ENCODE measurements around the gene MED28. TPM values are rescaled to one million over a fixed set of nuclear protein-coding genes. Genes with fewer than 3 reads are reported as not detected.

Gene MED28
- total and polyA plus RNA-seq, 8 donors: 6.5 to 43.5 (median 14.0) TPM

GRCh38 chr4:17624821-17625220 lies 10.4 kb downstream of the MED28 start:
- H3K9me3 ChIP-seq: no peaks in the 10 kb centered on the region
- no peaks in the 10 kb centered on the region for H3K27me3 ChIP-seq
- 76 to 88% (median 79%) methylated on average over 2 of the region's 2 CpGs for WGBS, 5 donors
- intact Hi-C loops (cut with DNase I; ENCODE audit: low total_unique reads): no loop called here
- TF ChIP-seq EP300 (IDR thresholded peaks at IDR 0.05) (no peak), POLR2AphosphoS5 (IDR thresholded peaks at IDR 0.05) (no peak), POLR2A (IDR thresholded peaks at IDR 0.05) (no peak)
- TF ChIP-seq, protein P1, sequence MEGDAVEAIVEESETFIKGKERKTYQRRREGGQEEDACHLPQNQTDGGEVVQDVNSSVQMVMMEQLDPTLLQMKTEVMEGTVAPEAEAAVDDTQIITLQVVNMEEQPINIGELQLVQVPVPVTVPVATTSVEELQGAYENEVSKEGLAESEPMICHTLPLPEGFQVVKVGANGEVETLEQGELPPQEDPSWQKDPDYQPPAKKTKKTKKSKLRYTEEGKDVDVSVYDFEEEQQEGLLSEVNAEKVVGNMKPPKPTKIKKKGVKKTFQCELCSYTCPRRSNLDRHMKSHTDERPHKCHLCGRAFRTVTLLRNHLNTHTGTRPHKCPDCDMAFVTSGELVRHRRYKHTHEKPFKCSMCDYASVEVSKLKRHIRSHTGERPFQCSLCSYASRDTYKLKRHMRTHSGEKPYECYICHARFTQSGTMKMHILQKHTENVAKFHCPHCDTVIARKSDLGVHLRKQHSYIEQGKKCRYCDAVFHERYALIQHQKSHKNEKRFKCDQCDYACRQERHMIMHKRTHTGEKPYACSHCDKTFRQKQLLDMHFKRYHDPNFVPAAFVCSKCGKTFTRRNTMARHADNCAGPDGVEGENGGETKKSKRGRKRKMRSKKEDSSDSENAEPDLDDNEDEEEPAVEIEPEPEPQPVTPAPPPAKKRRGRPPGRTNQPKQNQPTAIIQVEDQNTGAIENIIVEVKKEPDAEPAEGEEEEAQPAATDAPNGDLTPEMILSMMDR (IDR thresholded peaks at IDR 0.05): no peak
- no peak for DNase-seq
- no peak overlapping the region for H3K27ac ChIP-seq
- H3K36me3 ChIP-seq: peaks cover 82 to 100% (median 100%) of the 10 kb centered on the region in 4 donors
- H3K4me3 ChIP-seq: no peak overlapping the region
- peaks cover 0 to 4% (median under 1%) of the 10 kb centered on the region in 4 donors for H3K4me1 ChIP-seq

- Histone ChIP-seq H3K9me3 (no peaks in the 10 kb centered on the region), H3K27ac (no peak overlapping the region), H3K4me3 (no peak overlapping the region), H3K4me1 (no peaks in the 10 kb centered on the region), H3K27me3 (no peaks in the 10 kb centered on the region), H3K36me3 (peaks cover 43 to 100% (median 100%) of the 10 kb centered on the region in 4 donors)
- DNase-seq: no peak
- intact Hi-C loops (cut with DNase I; ENCODE audit: low total_unique reads): no loop called here
- TF ChIP-seq POLR2A (IDR thresholded peaks at IDR 0.05): no peak
- TF ChIP-seq EP300 (IDR thresholded peaks at IDR 0.05): no peak
- TF ChIP-seq, protein P1 (IDR thresholded peaks at IDR 0.05): no peak
- no peak for TF ChIP-seq POLR2AphosphoS5 (IDR thresholded peaks at IDR 0.05)
- 85 to 95% (median 92%) methylated on average over 4 of the region's 4 CpGs for WGBS, 5 donors
Measured at GRCh38 chr4:17630228-17630627, 15.8 kb downstream of the MED28 start.

DNA sequence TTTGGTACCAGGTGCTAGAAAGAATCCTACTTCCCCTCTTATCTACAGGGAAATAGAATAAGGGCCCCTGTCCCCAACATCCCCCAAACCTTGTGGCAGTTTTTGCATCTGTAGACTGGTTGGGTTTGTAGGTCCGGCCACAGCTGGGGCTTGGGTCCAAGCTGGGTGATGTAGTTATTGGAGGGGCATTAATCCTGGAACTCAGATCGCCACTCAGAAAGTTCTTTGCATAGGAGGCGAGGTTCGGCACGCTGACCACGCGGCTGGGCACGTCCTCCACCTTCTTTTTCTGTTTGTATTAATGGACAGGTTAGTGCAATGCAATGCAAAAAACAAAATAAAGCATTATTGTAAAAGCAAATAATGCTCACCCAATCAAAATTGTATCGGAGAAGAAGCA lies 19.2 kb downstream of the MED28 start:
- WGBS, 5 donors: 93 to 97% (median 94%) methylated on average over 9 of the region's 9 CpGs
- intact Hi-C loops (cut with DNase I; ENCODE audit: low total_unique reads): no loop called here
- H3K36me3 ChIP-seq: peaks cover 14 to 78% (median 75%) of the 10 kb centered on the region in 4 donors

DNA sequence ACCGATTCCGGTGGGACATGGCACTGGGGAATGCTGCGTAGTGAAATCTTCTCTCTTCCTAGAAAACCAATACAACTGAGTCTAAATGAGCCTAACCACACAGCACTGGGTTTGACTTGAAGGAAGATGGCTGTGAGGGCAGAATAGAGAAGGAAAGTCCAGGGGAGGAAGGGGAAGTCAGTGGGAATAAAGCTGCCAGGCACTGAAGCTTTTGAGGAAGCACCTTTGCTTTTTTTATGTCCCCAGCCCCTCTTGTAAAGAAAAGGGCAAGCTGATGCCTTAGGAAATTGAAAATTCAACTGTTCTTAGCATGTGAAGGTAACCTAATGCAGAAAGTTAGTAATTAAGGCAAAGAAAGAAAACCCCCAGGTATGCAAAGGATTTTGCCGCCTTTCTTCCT lies 20.6 kb downstream of the MED28 start:
- intact Hi-C loops (cut with DNase I; ENCODE audit: low total_unique reads): no loop called here
- Histone ChIP-seq H3K4me1 (peaks cover 0 to 6% (median 0%) of the 10 kb centered on the region in 4 donors), H3K27ac (no peak overlapping the region), H3K4me3 (no peak overlapping the region), H3K36me3 (peaks cover 13 to 63% (median 61%) of the 10 kb centered on the region in 4 donors), H3K27me3 (no peaks in the 10 kb centered on the region), H3K9me3 (no peaks in the 10 kb centered on the region)
- DNase-seq: no peak
- 93 to 98% (median 97%) methylated on average over 4 of the region's 4 CpGs for WGBS, 5 donors
- TF ChIP-seq POLR2AphosphoS5 (IDR thresholded peaks at IDR 0.05): no peak
- no peak for TF ChIP-seq EP300 (IDR thresholded peaks at IDR 0.05)

More for the DNA sequence above, 19.2 kb downstream of the MED28 start:
- DNase-seq: no peak
- TF ChIP-seq, protein P1 (IDR thresholded peaks at IDR 0.05): no peak
- TF ChIP-seq EP300 (IDR thresholded peaks at IDR 0.05): no peak
- no peak for TF ChIP-seq POLR2A (IDR thresholded peaks at IDR 0.05)
- no peak for TF ChIP-seq POLR2AphosphoS5 (IDR thresholded peaks at IDR 0.05)
- peaks cover 0 to 6% (median 0%) of the 10 kb centered on the region in 4 donors for H3K4me1 ChIP-seq
- H3K27ac ChIP-seq: no peak overlapping the region
- no peaks in the 10 kb centered on the region for H3K9me3 ChIP-seq
- no peaks in the 10 kb centered on the region for H3K27me3 ChIP-seq
- H3K4me3 ChIP-seq: no peak overlapping the region

DNA sequence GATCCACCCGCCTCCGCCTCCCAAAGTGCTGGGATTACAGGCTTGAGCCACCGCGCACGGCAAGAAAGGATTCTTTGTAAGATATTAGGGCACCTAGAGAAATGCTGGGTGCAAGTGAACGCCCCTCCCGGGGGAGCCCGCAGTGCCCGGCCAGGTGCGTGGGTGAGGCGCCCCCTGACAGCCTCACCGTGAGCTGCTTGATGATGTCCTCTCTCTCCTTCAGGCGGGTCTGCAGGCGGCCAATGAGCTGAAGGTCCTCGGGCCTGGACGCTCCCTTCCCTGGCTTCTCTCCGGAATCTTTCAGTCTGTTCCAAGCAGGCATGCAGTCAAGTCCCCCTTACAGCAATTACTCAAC lies 21.9 kb downstream of the MED28 start:
- DNase-seq: no peak
- H3K27ac ChIP-seq: no peak overlapping the region
- peaks cover 13 to 51% (median 48%) of the 10 kb centered on the region in 4 donors for H3K36me3 ChIP-seq
- no peaks in the 10 kb centered on the region for H3K9me3 ChIP-seq
- peaks cover 0 to 6% (median 0%) of the 10 kb centered on the region in 4 donors for H3K4me1 ChIP-seq
- H3K4me3 ChIP-seq: no peak overlapping the region
- H3K27me3 ChIP-seq: no peaks in the 10 kb centered on the region
- TF ChIP-seq POLR2AphosphoS5 (IDR thresholded peaks at IDR 0.05): no peak
- TF ChIP-seq, protein P1 (IDR thresholded peaks at IDR 0.05): no peak
- TF ChIP-seq EP300 (IDR thresholded peaks at IDR 0.05): no peak
- TF ChIP-seq POLR2A (IDR thresholded peaks at IDR 0.05): no peak
- WGBS, 5 donors: 89 to 94% (median 91%) methylated on average over 17 of the region's 17 CpGs
- intact Hi-C loops (cut with DNase I; ENCODE audit: low total_unique reads): no loop called here

All from stomach (tissue), 9 donors.